Endothelial cell (in vitro differentiated cells): ENCODE data around the gene USP31. TPM values are rescaled to one million over a fixed set of nuclear protein-coding genes. Genes with fewer than 3 reads are reported as not detected.

Experiments used
- DNase-seq: peaks from one replicate; pipeline ENCODE4 v3.0.0; 2021; ENCODE audit warnings: low spot score
- H3K27ac Mint-ChIP-seq: one replicate; pipeline ENCODE4 v1.8.0; 2021; ENCODE audit warnings: mixed read lengths, inconsistent platforms; ENCODE audit not compliant: unreplicated experiment
- H3K27me3 Mint-ChIP-seq: one replicate; pipeline ENCODE4 v1.8.0; 2021; ENCODE audit warnings: mild to moderate bottlenecking, moderate library complexity, mixed read lengths, inconsistent platforms; ENCODE audit not compliant: unreplicated experiment
- H3K36me3 Mint-ChIP-seq: one replicate; pipeline ENCODE4 v1.8.0; 2021; ENCODE audit warnings: mild to moderate bottlenecking, low read depth, mixed read lengths, inconsistent platforms; ENCODE audit not compliant: unreplicated experiment
- H3K4me1 Mint-ChIP-seq: one replicate; pipeline ENCODE4 v1.8.0; 2021; ENCODE audit warnings: mild to moderate bottlenecking, mixed read lengths, inconsistent platforms; ENCODE audit not compliant: unreplicated experiment
- H3K4me3 Mint-ChIP-seq: one replicate; pipeline ENCODE4 v1.8.0; 2021; ENCODE audit warnings: mild to moderate bottlenecking, mixed read lengths, inconsistent platforms; ENCODE audit not compliant: unreplicated experiment
- H3K9me3 Mint-ChIP-seq: one replicate; pipeline ENCODE4 v1.8.0; 2021; ENCODE audit warnings: mixed read lengths, inconsistent platforms; ENCODE audit not compliant: unreplicated experiment
- total RNA-seq: library from RNA; stranded (reverse); fragmentation: NEBNext Ultra II Directional; extraction: Animal tissue kit (Norgen Biotek cat#: 25700); gene quantifications from one replicate; pipeline ENCODE4 v1.2.1, GENCODE V29; 2021; ENCODE audit not compliant: unreplicated experiment
- TF ChIP-seq, protein P1 (sequence below): fragments of 200-600 bp; sonication (generic); IDR thresholded peaks from one replicate; pipeline ENCODE4 v1.5.0; 2021; ENCODE audit warnings: antibody characterized with exemption; ENCODE audit not compliant: unreplicated experiment

USP31 gene
- total RNA-seq, 1 donor from 2014 or later, result 32.0 TPM

DNA sequence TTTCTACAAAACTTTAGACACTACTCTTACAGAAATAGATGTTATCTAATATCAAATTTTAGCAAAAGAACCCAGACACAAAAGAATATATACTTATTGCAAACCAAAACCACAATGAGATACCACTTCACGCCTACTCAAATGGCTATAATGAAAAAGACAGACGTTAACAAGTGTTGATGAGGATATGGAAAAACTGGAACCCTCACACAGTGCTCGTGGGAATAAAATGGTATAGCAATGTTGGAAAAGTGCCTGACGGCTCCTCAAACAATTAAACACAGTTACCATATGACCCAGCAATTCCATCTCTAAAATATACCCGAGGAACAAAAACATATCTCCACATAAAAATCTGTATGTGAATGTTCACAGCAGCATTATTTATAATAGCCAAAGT, 27.1 kb downstream of the USP31 start:
- Mint-ChIP-seq H3K27me3 (no peaks in the 10 kb centered on the region), H3K4me1 (peaks cover 20% of the 10 kb centered on the region), H3K9me3 (no peaks in the 10 kb centered on the region), H3K27ac (no peak overlapping the region), H3K36me3 (no peaks in the 10 kb centered on the region), H3K4me3 (no peak overlapping the region)
- TF ChIP-seq, protein P1, sequence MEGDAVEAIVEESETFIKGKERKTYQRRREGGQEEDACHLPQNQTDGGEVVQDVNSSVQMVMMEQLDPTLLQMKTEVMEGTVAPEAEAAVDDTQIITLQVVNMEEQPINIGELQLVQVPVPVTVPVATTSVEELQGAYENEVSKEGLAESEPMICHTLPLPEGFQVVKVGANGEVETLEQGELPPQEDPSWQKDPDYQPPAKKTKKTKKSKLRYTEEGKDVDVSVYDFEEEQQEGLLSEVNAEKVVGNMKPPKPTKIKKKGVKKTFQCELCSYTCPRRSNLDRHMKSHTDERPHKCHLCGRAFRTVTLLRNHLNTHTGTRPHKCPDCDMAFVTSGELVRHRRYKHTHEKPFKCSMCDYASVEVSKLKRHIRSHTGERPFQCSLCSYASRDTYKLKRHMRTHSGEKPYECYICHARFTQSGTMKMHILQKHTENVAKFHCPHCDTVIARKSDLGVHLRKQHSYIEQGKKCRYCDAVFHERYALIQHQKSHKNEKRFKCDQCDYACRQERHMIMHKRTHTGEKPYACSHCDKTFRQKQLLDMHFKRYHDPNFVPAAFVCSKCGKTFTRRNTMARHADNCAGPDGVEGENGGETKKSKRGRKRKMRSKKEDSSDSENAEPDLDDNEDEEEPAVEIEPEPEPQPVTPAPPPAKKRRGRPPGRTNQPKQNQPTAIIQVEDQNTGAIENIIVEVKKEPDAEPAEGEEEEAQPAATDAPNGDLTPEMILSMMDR, result no peak
- DNase-seq, result no peak

DNA sequence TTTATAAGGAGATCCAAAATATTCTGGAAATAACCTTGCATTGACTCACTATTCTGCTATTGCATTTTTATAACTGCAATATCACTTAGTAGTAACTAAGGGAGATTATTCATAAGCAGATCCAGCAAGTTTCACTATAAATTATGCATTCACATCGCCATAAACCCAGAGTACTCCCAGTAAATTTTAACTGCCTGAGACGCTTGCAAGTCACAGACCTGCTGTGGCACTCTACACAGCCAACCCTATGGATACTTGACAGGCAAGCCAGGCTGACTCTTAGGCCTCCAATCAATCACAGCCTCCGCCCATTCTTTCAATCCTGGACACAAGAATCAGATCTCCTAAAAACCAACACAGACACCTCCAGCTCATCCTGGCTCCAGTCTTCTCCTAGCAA, 28.2 kb downstream of the USP31 start:
- Mint-ChIP-seq H3K36me3 (no peaks in the 10 kb centered on the region), H3K9me3 (no peaks in the 10 kb centered on the region), H3K27ac (no peak overlapping the region), H3K27me3 (no peaks in the 10 kb centered on the region), H3K4me3 (no peak overlapping the region), H3K4me1 (peaks cover 25% of the 10 kb centered on the region)
- TF ChIP-seq, protein P1, result no peak
- DNase-seq, result no peak

GRCh38 chr16:23120562-23120961, 28.7 kb downstream of the USP31 start:
- no peak overlapping the region for H3K27ac Mint-ChIP-seq
- no peaks in the 10 kb centered on the region for H3K9me3 Mint-ChIP-seq
- DNase-seq, result no peak
- no peak overlapping the region for H3K4me3 Mint-ChIP-seq
- no peaks in the 10 kb centered on the region for H3K36me3 Mint-ChIP-seq
- TF ChIP-seq, protein P1, result no peak
- no peaks in the 10 kb centered on the region for H3K27me3 Mint-ChIP-seq
- peaks cover 26% of the 10 kb centered on the region for H3K4me1 Mint-ChIP-seq

DNA sequence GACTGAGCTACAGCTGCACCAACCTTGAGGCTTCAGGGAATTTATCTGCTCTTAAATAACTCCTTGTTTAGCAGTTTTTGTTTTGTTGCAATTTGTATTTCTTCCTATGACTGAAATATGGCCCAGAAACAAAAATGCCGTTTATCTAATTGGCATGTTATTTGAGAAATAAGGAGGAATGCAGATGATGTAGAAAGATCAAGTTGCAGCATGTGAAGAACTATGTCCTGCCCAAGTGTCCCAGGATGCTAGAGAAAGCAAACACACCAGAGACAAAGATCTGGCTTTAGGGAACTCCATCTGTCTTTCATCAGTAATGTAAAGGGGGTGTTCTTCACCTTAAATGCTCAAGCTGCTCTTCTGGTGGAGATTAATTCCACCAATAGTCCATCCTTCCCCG, 29.7 kb downstream of the USP31 start:
- Mint-ChIP-seq H3K36me3 (no peaks in the 10 kb centered on the region), H3K27ac (no peak overlapping the region), H3K9me3 (no peaks in the 10 kb centered on the region), H3K4me1 (peaks cover 20% of the 10 kb centered on the region), H3K4me3 (no peak overlapping the region), H3K27me3 (no peaks in the 10 kb centered on the region)
- no peak for DNase-seq
- TF ChIP-seq, protein P1, result no peak

DNA sequence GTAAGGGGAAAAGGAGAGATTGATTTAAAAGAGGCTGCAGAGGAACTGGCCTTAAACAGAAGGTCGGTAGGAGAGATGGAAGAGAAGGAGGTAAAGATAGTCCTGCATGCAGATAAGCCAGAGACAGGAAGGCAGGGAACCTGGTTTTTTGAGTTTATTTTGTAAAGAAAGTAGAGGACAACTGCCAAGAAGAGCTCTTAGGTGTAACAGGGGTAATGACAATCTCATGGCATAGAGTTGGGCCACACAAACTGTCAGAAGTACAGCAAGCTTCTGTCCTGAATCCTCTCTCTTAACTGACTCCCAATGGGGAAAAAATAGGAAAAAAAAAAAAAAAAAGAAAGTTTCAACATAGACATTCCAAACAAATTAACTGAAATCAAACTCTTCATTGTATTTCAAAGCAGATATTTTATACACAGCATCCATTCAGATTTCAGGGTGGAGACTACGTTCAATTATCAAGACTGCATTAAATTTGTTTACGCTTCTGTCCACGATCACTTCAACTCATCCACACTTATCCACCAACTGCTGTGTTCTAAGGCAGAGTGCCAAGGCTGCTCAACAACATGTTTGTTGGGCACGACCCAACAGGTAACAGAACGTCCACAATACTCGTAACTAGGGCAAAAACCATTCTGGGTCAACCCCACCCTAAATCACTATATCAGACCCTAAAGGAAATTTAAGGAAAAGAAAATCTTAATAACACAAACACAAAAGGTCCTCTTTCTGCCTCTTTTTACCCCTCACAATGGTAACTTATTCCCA, 34.9 kb downstream of the USP31 start:
- no peak overlapping the region for H3K27ac Mint-ChIP-seq
- peak overlapping the region; percentile 8 for H3K4me3 Mint-ChIP-seq
- DNase-seq, result no peak
- H3K9me3 Mint-ChIP-seq, result no peaks in the 10 kb centered on the region
- TF ChIP-seq, protein P1, result no peak
- H3K27me3 Mint-ChIP-seq, result no peaks in the 10 kb centered on the region
- peaks cover 4% of the 10 kb centered on the region for H3K36me3 Mint-ChIP-seq
- H3K4me1 Mint-ChIP-seq, result peaks cover 18% of the 10 kb centered on the region
